ENCODE results near the gene NOP56.

The NOP56 gene

DNA sequence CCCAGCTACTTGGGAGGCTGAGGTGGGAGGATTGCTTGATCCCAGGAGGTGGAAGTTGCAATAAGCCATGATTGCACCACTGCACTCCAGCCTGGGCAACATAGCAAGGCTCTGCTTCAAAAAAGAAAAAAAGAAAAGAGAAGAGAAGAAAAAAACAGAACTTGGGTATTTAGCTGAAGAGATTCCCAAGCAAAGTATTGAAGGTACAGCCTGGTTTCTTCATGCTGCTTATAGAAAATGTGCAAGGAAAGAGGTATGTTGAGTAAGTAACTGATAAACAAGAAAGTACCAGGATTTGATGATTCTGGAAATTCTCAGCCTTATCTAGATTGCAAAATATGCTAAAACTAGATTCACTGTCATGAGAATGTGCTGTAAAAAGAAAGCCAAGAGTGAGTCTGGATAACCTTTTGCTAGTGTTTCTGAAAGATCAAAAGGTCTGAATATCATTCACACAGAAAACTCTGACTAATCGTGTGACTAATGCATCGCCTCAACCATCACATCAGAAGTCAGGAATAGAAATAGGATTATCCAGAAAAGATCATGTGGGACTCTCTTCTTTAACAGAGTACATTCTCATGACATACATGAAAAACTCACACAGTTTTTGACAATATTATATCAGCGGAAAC lies 32.4 kb upstream of the NOP56 start:
- H3K4me3 ChIP-seq (ENCODE audit: low read depth, low read length): no peak overlapping the region
- DNase-seq (ENCODE audit: low read depth): no peak
- TF ChIP-seq, protein P1, sequence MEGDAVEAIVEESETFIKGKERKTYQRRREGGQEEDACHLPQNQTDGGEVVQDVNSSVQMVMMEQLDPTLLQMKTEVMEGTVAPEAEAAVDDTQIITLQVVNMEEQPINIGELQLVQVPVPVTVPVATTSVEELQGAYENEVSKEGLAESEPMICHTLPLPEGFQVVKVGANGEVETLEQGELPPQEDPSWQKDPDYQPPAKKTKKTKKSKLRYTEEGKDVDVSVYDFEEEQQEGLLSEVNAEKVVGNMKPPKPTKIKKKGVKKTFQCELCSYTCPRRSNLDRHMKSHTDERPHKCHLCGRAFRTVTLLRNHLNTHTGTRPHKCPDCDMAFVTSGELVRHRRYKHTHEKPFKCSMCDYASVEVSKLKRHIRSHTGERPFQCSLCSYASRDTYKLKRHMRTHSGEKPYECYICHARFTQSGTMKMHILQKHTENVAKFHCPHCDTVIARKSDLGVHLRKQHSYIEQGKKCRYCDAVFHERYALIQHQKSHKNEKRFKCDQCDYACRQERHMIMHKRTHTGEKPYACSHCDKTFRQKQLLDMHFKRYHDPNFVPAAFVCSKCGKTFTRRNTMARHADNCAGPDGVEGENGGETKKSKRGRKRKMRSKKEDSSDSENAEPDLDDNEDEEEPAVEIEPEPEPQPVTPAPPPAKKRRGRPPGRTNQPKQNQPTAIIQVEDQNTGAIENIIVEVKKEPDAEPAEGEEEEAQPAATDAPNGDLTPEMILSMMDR (IDR thresholded peaks at IDR 0.05; ENCODE audit: low read depth, low read length, missing control alignments): no peak

GRCh38 chr20:2624190-2624589 lies 28.2 kb upstream of the NOP56 start:
- no peak overlapping the region for H3K4me3 ChIP-seq (ENCODE audit: low read depth, low read length)
- no peak for DNase-seq (ENCODE audit: low read depth)
- TF ChIP-seq, protein P1 (IDR thresholded peaks at IDR 0.05; ENCODE audit: low read depth, low read length, missing control alignments): no peak

GRCh38 chr20:2625062-2625461 lies 27.4 kb upstream of the NOP56 start:
- TF ChIP-seq, protein P1 (IDR thresholded peaks at IDR 0.05; ENCODE audit: low read depth, low read length, missing control alignments): no peak
- DNase-seq (ENCODE audit: low read depth): no peak
- no peak overlapping the region for H3K4me3 ChIP-seq (ENCODE audit: low read depth, low read length)

GRCh38 chr20:2626853-2627541 lies 25.4 kb upstream of the NOP56 start:
- no peak overlapping the region for H3K4me3 ChIP-seq (ENCODE audit: low read depth, low read length)
- TF ChIP-seq, protein P1 (IDR thresholded peaks at IDR 0.05; ENCODE audit: low read depth, low read length, missing control alignments): no peak
- no peak for DNase-seq (ENCODE audit: low read depth)

- no peak for DNase-seq (ENCODE audit: low read depth)
- TF ChIP-seq, protein P1 (IDR thresholded peaks at IDR 0.05; ENCODE audit: low read depth, low read length, missing control alignments): no peak
- no peak overlapping the region for H3K4me3 ChIP-seq (ENCODE audit: low read depth, low read length)
Observed at GRCh38 chr20:2631228-2631627, 21.2 kb upstream of the NOP56 start.

DNA sequence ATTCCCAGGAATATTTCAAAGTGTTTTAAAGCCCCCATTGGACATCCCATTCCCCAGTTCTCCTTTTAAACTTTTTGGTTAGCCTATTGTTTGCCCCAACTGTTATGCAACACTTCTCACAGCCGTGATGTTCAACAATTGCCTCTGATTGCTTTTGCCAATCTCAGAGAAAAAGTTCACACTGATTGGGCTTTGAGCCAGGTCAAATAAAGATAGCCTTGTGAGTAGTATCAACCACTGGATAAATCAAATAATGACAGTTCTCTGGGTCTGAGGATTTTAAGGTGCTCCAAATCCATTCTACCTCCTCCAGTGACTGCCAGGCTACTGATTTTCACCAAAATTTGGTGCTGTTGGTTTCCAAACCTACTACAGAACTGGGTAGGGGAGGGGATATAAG lies 19.1 kb upstream of the NOP56 start:
- TF ChIP-seq, protein P1 (IDR thresholded peaks at IDR 0.05; ENCODE audit: low read depth, low read length, missing control alignments): no peak
- no peak overlapping the region for H3K4me3 ChIP-seq (ENCODE audit: low read depth, low read length)
- no peak for DNase-seq (ENCODE audit: low read depth)

GRCh38 chr20:2637246-2637645 lies 15.2 kb upstream of the NOP56 start:
- TF ChIP-seq, protein P1 (IDR thresholded peaks at IDR 0.05; ENCODE audit: low read depth, low read length, missing control alignments): no peak
- H3K4me3 ChIP-seq (ENCODE audit: low read depth, low read length): no peak overlapping the region
- DNase-seq (ENCODE audit: low read depth): no peak

Measured in GM12864 (cell line).